ES-I3 (cell line): ENCODE results near the gene TMEM235.
A peak's percentile ranks its signal among the peaks of the same experiment; 100 is the strongest.

ENCODE experiments used
- H3K36me3 ChIP-seq: 2 replicates; pipeline ENCODE4 v1.6.1; 2013; ENCODE audit warnings: mild to moderate bottlenecking, low read length, control low read depth, moderate library complexity; ENCODE audit not compliant: insufficient read depth
- H3K4me1 ChIP-seq: 2 replicates; pipeline ENCODE4 v1.6.1; 2013; ENCODE audit warnings: mild to moderate bottlenecking, control low read depth, low read length; ENCODE audit not compliant: insufficient read depth
- H3K9ac ChIP-seq: 2 replicates; pipeline ENCODE4 v1.6.1; 2013; ENCODE audit warnings: low read depth, mild to moderate bottlenecking, low read length, moderate library complexity
- H3K9me3 ChIP-seq: 2 replicates; pipeline ENCODE4 v1.6.1; 2013; ENCODE audit warnings: mild to moderate bottlenecking, low read length, moderate library complexity; ENCODE audit not compliant: control insufficient read depth, insufficient read depth

Gene TMEM235

GRCh38 chr17:78230996-78231935 lies at the start of gene TMEM235:
TMEM235 (plus strand) TSS chr17:78231631; CDS start chr17:78232024, 393 bp downstream.
- Histone ChIP-seq H3K36me3 (no peaks in the 10 kb centered on the region), H3K4me1 (no peaks in the 10 kb centered on the region; the same call in 1 of the 2 replicates), H3K9ac (peak within 1 kb of the TSS; percentile 63), H3K9me3 (no peaks in the 10 kb centered on the region)

- Histone ChIP-seq H3K9ac (no peak overlapping the region), H3K36me3 (peaks cover 42% of the 10 kb centered on the region), H3K4me1 (peaks cover 11% of the 10 kb centered on the region), H3K9me3 (no peaks in the 10 kb centered on the region)
These were observed 48.9 kb upstream of the TMEM235 start for GRCh38 chr17:78182504-78182903.

- Histone ChIP-seq H3K9me3 (no peaks in the 10 kb centered on the region), H3K36me3 (peaks cover 37% of the 10 kb centered on the region), H3K4me1 (peaks cover 13% of the 10 kb centered on the region), H3K9ac (no peak overlapping the region)
These were observed 47.5 kb upstream of the TMEM235 start for GRCh38 chr17:78183916-78184315.

- peaks cover 13% of the 10 kb centered on the region for H3K4me1 ChIP-seq
- peaks cover 37% of the 10 kb centered on the region for H3K36me3 ChIP-seq
- no peak overlapping the region for H3K9ac ChIP-seq
- H3K9me3 ChIP-seq = no peaks in the 10 kb centered on the region
These were observed 47.1 kb upstream of the TMEM235 start for GRCh38 chr17:78184351-78184750.

GRCh38 chr17:78184868-78185267 lies 46.6 kb upstream of the TMEM235 start:
- Histone ChIP-seq H3K36me3 (peaks cover 37% of the 10 kb centered on the region), H3K9me3 (no peaks in the 10 kb centered on the region), H3K9ac (no peak overlapping the region), H3K4me1 (peaks cover 13% of the 10 kb centered on the region)

- Histone ChIP-seq H3K4me1 (peaks cover 13% of the 10 kb centered on the region), H3K36me3 (peaks cover 34% of the 10 kb centered on the region), H3K9ac (peak overlapping the region; percentile 51), H3K9me3 (no peaks in the 10 kb centered on the region)
These were observed 45.3 kb upstream of the TMEM235 start for GRCh38 chr17:78185981-78186691.

- Histone ChIP-seq H3K36me3 (peaks cover 27% of the 10 kb centered on the region), H3K9me3 (no peaks in the 10 kb centered on the region), H3K9ac (peak within 1 kb of the TSS; percentile 90), H3K4me1 (peaks cover 13% of the 10 kb centered on the region)
These were observed 44.5 kb upstream of the TMEM235 start, which contains the start of the genes AFMID and TK1 for GRCh38 chr17:78186692-78187595. AFMID (plus strand) TSS chr17:78187362; CDS start chr17:78187371, 9 bp downstream. TK1 (minus strand) TSS chr17:78187052; CDS start chr17:78186994, 58 bp downstream.

- Histone ChIP-seq H3K9ac (no peak overlapping the region), H3K36me3 (peaks cover 6% of the 10 kb centered on the region; the same call in 1 of the 2 replicates), H3K9me3 (no peaks in the 10 kb centered on the region), H3K4me1 (peaks cover 20% of the 10 kb centered on the region)
These were observed 34.7 kb upstream of the TMEM235 start for GRCh38 chr17:78196716-78197115.

- Histone ChIP-seq H3K4me1 (peaks cover 20% of the 10 kb centered on the region), H3K9ac (no peak overlapping the region), H3K9me3 (no peaks in the 10 kb centered on the region), H3K36me3 (peaks cover 6% of the 10 kb centered on the region; the same call in 1 of the 2 replicates)
These were observed 34.1 kb upstream of the TMEM235 start for GRCh38 chr17:78197147-78197832.

GRCh38 chr17:78200451-78200850 lies 31.0 kb upstream of the TMEM235 start:
- H3K9me3 ChIP-seq = no peaks in the 10 kb centered on the region
- H3K36me3 ChIP-seq = peaks cover 3% of the 10 kb centered on the region; the same call in 1 of the 2 replicates
- peaks cover 20% of the 10 kb centered on the region for H3K4me1 ChIP-seq
- no peak overlapping the region for H3K9ac ChIP-seq

- Histone ChIP-seq H3K9me3 (no peaks in the 10 kb centered on the region), H3K36me3 (peaks cover 4% of the 10 kb centered on the region; the same call in 1 of the 2 replicates), H3K9ac (no peak overlapping the region)
These were observed 28.8 kb upstream of the TMEM235 start for GRCh38 chr17:78202666-78203065.

GRCh38 chr17:78204387-78205123 lies 26.9 kb upstream of the TMEM235 start:
- Histone ChIP-seq H3K36me3 (0 out of 2 replicates have a peak, but pooled peaks cover 2% of the 10 kb centered on the region), H3K9ac (no peak overlapping the region), H3K9me3 (no peaks in the 10 kb centered on the region), H3K4me1 (no peaks in the 10 kb centered on the region; the same call in 1 of the 2 replicates)

More at GRCh38 chr17:78202666-78203065, 28.8 kb upstream of the TMEM235 start:
- peaks cover under 1% of the 10 kb centered on the region for H3K4me1 ChIP-seq
